ENCODE measurements around the gene HIF1A.
A peak's percentile ranks its signal among the peaks of the same experiment; 100 is the strongest.

Gene HIF1A

DNA sequence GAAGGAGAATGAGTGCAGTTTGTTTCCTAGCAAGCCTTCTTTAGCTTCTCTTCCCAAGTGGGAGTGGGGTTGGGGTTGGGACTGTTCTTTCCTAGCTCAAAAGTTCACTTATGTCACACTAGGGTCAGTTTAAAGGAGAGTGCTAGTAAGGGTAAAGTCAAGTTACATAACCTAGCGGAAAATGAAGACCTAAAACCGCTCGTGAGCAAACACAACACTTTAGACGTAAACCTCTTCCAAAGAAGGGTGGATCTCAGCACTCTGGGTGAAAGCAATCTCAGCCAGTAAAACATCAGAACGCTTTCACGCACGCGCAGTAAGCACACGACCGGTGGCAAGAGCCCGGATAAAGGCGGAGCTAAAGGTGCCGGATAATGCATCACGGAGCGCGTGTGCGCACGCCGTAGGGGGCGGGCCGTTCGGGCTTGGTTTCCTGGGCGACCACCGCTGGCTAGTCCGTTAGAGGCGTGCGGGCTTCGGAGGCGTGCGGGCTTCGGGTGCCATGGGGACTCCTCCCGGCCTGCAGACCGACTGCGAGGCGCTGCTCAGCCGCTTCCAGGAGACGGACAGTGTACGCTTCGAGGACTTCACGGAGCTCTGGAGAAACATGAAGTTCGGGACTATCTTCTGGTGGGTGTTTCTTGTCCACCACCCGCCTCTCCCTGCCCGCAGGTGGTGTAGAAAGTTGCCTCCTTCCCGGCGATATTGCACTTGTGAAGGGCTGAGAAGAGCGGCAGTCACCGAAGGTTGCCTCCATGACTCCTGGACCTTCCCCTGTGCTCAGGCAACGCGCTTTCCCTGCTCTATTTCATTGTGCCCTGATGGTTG, 66.9 kb downstream of the HIF1A start, which contains the start of gene SNAPC1:
Gene SNAPC1, plus strand, starts transcription at position 462 of the 828 bp plus-strand sequence. Its CDS starts 41 bp downstream, at position 503.
- no peaks in the 10 kb centered on the region for H3K27me3 ChIP-seq

DNA sequence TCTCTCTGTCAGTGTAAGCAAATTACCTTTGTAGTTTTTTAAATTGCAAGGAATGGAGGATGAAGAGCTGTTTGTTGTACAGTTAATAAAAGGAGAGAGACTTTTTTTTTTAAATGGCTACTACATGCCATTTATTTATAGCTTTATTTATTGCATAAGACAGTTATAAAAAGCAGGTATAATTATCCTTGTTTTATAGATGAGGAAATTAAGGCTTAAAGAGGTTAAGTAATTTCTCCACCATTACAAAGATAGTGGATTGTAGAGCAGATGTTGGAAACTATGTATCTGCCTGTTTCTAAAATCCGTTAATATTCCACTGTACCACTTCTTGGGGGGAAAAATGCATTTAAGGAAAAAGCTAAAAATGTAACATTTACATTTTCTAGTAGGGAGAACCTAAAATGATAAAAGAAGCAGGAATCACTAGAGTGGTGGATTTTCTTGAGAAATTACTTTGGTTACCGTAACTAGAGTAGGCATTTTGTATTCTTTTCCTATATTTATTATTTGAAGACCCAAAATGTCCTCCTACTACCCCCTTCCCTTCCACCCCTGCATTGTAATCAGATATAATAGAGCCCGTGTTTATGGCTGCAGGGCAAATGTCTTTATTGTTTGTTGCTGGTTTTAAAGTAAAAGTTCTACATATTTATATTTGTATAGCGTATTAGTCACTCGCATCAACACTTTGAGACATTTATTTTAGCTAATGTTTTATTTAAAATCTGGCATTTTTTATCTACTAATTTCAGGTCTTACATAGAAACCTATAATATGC, 69.2 kb downstream of the HIF1A start:
- Histone ChIP-seq H3K9ac (peak overlapping the region in 2 of 11 experiments; percentile 81 to 85; a peak in 3 of 22 replicates), H3K36me3 (peaks cover 24 to 52% (median 37%) of the 10 kb centered on the region in 11 experiments), H4K20me1 (peaks cover 0 to 21% (median 0%) of the 10 kb centered on the region in 11 experiments; a peak in 7 of 22 replicates), H3K4me3 (no peak overlapping the region; a peak in 3 of 20 replicates), H3K4me2 (peak overlapping the region; percentile 84 to 96 (median 92); a peak in 21 of 22 replicates), H3K4me1 (peaks cover 30 to 48% (median 39%) of the 10 kb centered on the region in 10 experiments), H3K9me3 (replicated peaks in 1 of 11) (no peaks in the 10 kb centered on the region; a peak in 1 of 22 replicates), H3K27ac (no peak overlapping the region), H3K27me3 (no peaks in the 10 kb centered on the region)
- peak in 2 of 11 experiments; percentile 18 to 55; a peak in 1 of 22 replicates for TF ChIP-seq Cebpa-rat (IDR thresholded peaks at IDR 0.05)

More for the DNA sequence above, 66.9 kb downstream of the HIF1A start, which contains the start of gene SNAPC1:
- H3K4me3 ChIP-seq, result peak within 1 kb of the TSS; percentile 71 to 94 (median 82)
- peaks cover 1 to 28% (median 13%) of the 10 kb centered on the region in 11 experiments; a peak in 18 of 22 replicates for H3K36me3 ChIP-seq
- TF ChIP-seq Cebpa-rat (IDR thresholded peaks at IDR 0.05), result no peak
- H3K9ac ChIP-seq, result peak within 1 kb of the TSS; percentile 77 to 87 (median 83)
- H3K27ac ChIP-seq, result peak within 1 kb of the TSS; percentile 71 to 89 (median 80)
- peaks cover 0 to 21% (median 0%) of the 10 kb centered on the region in 11 experiments; a peak in 7 of 22 replicates for H4K20me1 ChIP-seq
- peak within 1 kb of the TSS; percentile 84 to 96 (median 92) for H3K4me2 ChIP-seq
- H3K9me3 ChIP-seq (replicated peaks in 1 of 11), result no peaks in the 10 kb centered on the region; a peak in 1 of 22 replicates
- H3K4me1 ChIP-seq, result peaks cover 30 to 48% (median 39%) of the 10 kb centered on the region in 10 experiments

DNA sequence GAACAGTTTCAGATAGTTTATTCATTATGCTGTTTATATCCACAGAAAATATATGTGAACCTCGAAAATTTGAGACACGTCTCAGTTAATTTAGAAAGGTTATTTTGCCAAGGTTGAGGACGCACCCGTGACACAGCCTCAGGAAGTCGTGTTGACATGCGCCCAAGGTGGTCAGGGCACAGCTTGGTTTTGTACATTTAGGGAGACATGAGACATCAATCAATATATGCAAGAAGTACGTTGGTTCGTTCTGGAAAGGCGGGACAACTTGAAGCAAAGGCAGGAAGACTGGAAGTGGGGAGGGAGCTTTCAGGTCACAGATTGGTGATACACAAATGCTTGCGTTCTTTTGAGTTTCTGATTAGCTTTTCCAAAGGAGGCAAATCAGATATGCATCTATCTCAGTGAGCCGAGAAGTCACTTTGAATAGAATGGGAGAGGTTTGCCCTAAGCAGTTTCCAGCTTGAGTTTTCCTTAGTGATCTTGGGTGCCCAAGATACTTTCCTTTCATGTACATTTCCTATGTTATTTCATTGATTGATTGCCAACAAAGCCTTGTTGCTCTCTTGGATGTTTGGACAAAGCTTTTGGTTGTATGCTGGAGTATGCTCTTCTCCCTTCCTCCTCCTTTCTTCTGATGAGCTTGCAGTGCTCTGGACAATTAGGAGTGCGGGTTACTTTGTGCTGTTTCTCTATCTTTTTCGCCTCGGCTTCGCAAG, 70.1 kb downstream of the HIF1A start:
- H3K9ac ChIP-seq, result no peak overlapping the region
- TF ChIP-seq Cebpa-rat (IDR thresholded peaks at IDR 0.05), result no peak
- H3K36me3 ChIP-seq, result peaks cover 32 to 60% (median 46%) of the 10 kb centered on the region in 11 experiments
- peak overlapping the region; percentile 25 to 96 (median 89); a peak in 20 of 22 replicates for H3K4me2 ChIP-seq
- H3K4me3 ChIP-seq, result no peak overlapping the region
- peaks cover 30 to 48% (median 39%) of the 10 kb centered on the region in 10 experiments for H3K4me1 ChIP-seq
- no peaks in the 10 kb centered on the region for H3K27me3 ChIP-seq
- H4K20me1 ChIP-seq, result peaks cover 0 to 21% (median 0%) of the 10 kb centered on the region in 11 experiments; a peak in 7 of 22 replicates
- H3K27ac ChIP-seq, result no peak overlapping the region
- no peaks in the 10 kb centered on the region; a peak in 1 of 22 replicates for H3K9me3 ChIP-seq (replicated peaks in 1 of 11)

DNA sequence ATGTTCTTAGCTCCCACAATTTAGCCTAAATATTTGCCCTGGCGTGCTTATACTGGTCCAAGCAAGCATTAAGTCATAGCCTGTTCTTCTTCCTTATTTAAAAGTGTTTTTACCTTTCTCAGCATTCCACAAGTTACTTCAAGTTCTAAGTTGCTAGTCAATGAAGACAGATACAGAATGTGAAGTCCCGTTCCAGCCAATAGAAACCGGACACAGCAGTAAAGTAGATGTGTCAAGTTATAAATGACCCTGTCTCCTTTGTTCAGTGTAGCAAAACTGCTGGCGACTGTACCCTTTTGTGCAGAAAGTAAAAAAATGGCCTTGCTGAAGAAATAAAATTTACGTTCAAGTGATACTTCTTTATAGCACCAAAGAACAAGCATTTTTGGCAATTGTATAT, 70.8 kb downstream of the HIF1A start:
- H4K20me1 ChIP-seq, result peaks cover 0 to 21% (median 0%) of the 10 kb centered on the region in 11 experiments; a peak in 7 of 22 replicates
- TF ChIP-seq Cebpa-rat (IDR thresholded peaks at IDR 0.05), result no peak
- H3K9me3 ChIP-seq (replicated peaks in 1 of 11), result no peaks in the 10 kb centered on the region
- peak overlapping the region in 4 of 11 experiments; percentile 89 to 96 (median 93); a peak in 6 of 22 replicates for H3K4me2 ChIP-seq
- H3K4me3 ChIP-seq, result no peak overlapping the region
- H3K27me3 ChIP-seq, result no peaks in the 10 kb centered on the region
- peaks cover 40 to 68% (median 53%) of the 10 kb centered on the region in 11 experiments for H3K36me3 ChIP-seq
- peaks cover 30 to 45% (median 39%) of the 10 kb centered on the region in 10 experiments for H3K4me1 ChIP-seq
- H3K27ac ChIP-seq, result no peak overlapping the region
- H3K9ac ChIP-seq, result no peak overlapping the region

DNA sequence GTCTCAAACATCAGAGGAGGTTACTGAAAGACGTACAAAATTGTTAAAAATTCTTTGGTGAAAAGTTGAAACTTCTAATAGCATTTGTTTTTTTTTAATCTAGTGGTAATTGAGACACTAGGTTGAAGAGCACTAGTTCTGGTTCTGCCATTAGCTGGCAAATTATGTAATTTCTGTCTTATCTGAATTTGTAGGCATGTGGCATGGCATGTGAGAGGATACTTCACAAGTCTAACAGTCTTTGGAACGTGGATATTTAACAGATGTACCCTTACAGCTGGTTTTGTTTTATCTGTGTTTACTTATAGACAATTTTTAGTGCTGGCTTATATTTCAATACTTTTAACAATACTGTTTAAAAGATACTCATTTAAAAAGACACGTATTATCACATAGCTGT, 72.9 kb downstream of the HIF1A start:
- Histone ChIP-seq H3K4me1 (peaks cover 20 to 34% (median 27%) of the 10 kb centered on the region in 10 experiments), H4K20me1 (peaks cover 0 to 20% (median 0%) of the 10 kb centered on the region in 11 experiments; a peak in 7 of 22 replicates), H3K9me3 (replicated peaks in 1 of 11) (no peaks in the 10 kb centered on the region), H3K36me3 (peaks cover 56 to 89% (median 74%) of the 10 kb centered on the region in 11 experiments), H3K4me3 (no peak overlapping the region), H3K27me3 (no peaks in the 10 kb centered on the region), H3K4me2 (no peak overlapping the region), H3K9ac (no peak overlapping the region), H3K27ac (no peak overlapping the region)
- no peak for TF ChIP-seq Cebpa-rat (IDR thresholded peaks at IDR 0.05)

DNA sequence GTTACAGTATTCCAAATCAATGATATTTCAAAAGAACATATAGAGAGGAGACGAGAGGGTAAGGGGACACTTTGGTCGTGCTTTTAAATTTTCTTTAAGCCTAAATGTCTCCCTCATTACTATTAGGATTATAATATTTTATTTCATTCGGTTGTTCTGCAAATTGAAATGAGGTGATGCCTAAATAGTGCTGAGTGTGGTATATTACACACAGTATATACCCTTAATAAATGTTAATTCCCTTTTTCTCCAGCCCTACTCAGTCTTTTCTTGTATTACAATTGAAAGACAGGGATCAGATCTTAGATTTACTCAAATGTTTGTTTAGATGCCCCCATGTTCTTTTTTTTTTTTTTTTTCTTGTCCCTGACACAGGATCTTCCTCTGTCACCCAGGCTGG, 74.6 kb downstream of the HIF1A start:
- Histone ChIP-seq H3K36me3 (peaks cover 71 to 100% (median 91%) of the 10 kb centered on the region in 11 experiments), H3K27me3 (no peaks in the 10 kb centered on the region), H3K4me2 (no peak overlapping the region)

DNA sequence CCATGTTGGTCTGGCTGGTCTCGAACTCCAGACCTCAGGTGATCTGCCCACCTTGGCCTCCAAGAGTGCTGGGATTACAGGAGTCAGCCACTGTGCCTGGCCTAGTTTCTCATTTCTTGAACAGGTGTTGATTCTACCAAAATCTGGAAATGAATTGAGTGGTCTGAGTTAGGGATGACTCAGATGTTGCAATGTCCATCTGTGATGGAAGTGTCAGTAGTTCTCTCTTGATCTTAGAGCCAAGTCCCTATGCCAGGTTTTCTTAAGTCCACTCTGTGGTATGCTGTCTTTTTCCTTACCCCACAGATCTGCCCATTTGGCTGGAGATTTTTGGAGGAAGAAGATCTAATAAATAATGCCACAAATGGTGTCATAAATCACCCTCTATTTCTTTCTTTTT, 79.5 kb downstream of the HIF1A start:
- no peaks in the 10 kb centered on the region for H3K9me3 ChIP-seq (replicated peaks in 1 of 11)
- H3K4me3 ChIP-seq, result no peak overlapping the region
- 0 out of 22 replicates have a peak, but pooled peaks cover 0 to 6% (median 0%) of the 10 kb centered on the region in 11 experiments for H4K20me1 ChIP-seq
- no peak overlapping the region for H3K4me2 ChIP-seq
- no peak for TF ChIP-seq Cebpa-rat (IDR thresholded peaks at IDR 0.05)
- H3K4me1 ChIP-seq, result no peaks in the 10 kb centered on the region
- no peaks in the 10 kb centered on the region for H3K27me3 ChIP-seq
- peaks cover 87 to 100% (median 99%) of the 10 kb centered on the region in 11 experiments for H3K36me3 ChIP-seq
- H3K9ac ChIP-seq, result no peak overlapping the region
- H3K27ac ChIP-seq, result no peak overlapping the region

More for the DNA sequence above, 74.6 kb downstream of the HIF1A start:
- no peak overlapping the region for H3K4me3 ChIP-seq
- TF ChIP-seq Cebpa-rat (IDR thresholded peaks at IDR 0.05), result no peak
- H3K27ac ChIP-seq, result no peak overlapping the region
- no peak overlapping the region for H3K9ac ChIP-seq
- H4K20me1 ChIP-seq, result peaks cover 0 to 16% (median 0%) of the 10 kb centered on the region in 11 experiments; a peak in 5 of 22 replicates
- peaks cover 7 to 17% (median 10%) of the 10 kb centered on the region in 10 experiments; a peak in 18 of 20 replicates for H3K4me1 ChIP-seq
- H3K9me3 ChIP-seq (replicated peaks in 1 of 11), result no peaks in the 10 kb centered on the region

DNA sequence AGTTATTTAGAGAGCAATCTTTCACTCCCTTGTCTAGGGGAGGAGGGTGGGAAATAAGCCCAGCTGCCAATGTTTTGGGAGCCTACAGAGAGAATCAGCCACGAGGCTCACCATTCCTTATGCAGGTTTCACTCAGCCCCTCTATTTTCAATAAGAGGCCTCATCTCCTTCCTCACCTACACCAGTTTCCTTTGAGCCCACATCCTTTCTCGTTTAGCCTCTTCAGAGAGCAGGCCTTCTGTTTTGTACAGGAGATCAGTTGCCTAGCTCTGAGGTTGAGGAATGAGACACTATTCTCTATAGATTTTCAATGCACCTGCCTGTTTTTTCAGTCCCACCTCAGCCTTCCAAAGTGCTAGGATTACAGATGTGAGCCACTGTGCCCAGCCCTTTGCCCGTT, 84.8 kb downstream of the HIF1A start:
- Histone ChIP-seq H3K36me3 (peaks cover 91 to 100% (median 99%) of the 10 kb centered on the region in 11 experiments), H3K4me3 (no peak overlapping the region), H3K27ac (no peak overlapping the region), H3K27me3 (no peaks in the 10 kb centered on the region), H3K9ac (no peak overlapping the region), H3K9me3 (replicated peaks in 1 of 11) (no peaks in the 10 kb centered on the region), H4K20me1 (0 out of 22 replicates have a peak, but pooled peaks cover 0 to 6% (median 0%) of the 10 kb centered on the region in 11 experiments), H3K4me2 (no peak overlapping the region), H3K4me1 (no peaks in the 10 kb centered on the region)
- no peak for TF ChIP-seq Cebpa-rat (IDR thresholded peaks at IDR 0.05)
